Measurements from ENCODE around the gene LYZ. TPM values are rescaled to one million over a fixed set of nuclear protein-coding genes. Genes with fewer than 3 reads are reported as not detected.

Gene LYZ
- total and polyA plus RNA-seq, 3 experiments from 2014 or later: 8.7 to 8.8 TPM; not detected in 1

- CTCF ChIA-PET: interaction anchor here (1.0 to 1.8 kb wide), 2 partner anchors 8 to 10 kb away, joined by 3 to 6 read pairs; no protein-coding TSS in a partner anchor
- no peak for DNase-seq
- Mint-ChIP-seq H3K4me1 (peaks cover 6 to 31% (median 15%) of the 10 kb centered on the region in 3 donors), H3K4me3 (no peak overlapping the region), H3K9me3 (no peaks in the 10 kb centered on the region), H3K27ac (no peak overlapping the region), H3K27me3 (no peaks in the 10 kb centered on the region), H3K36me3 (peaks cover 3 to 65% (median 15%) of the 10 kb centered on the region in 3 donors)
- POLR2A ChIA-PET: no interaction called here
- peaks cover 17% of the 10 kb centered on the region for H3K36me3 ChIP-seq (ENCODE audit: insufficient read depth, low read length)
- no peak overlapping the region for H3K27ac ChIP-seq (ENCODE audit: low read depth, low read length)
- H3K27me3 ChIP-seq (ENCODE audit: insufficient read depth, low read length, poor library complexity, severe bottlenecking): no peaks in the 10 kb centered on the region
- H3K4me1 ChIP-seq (ENCODE audit: insufficient read depth, low read length): no peaks in the 10 kb centered on the region
- H3K9me3 ChIP-seq (ENCODE audit: low read length): no peaks in the 10 kb centered on the region
- H3K4me3 ChIP-seq (ENCODE audit: low read length): no peak overlapping the region
Observed at GRCh38 chr12:69366796-69367195, 18.6 kb downstream of the LYZ start.

GRCh38 chr12:69368171-69368570 lies 20.0 kb downstream of the LYZ start:
- no peak overlapping the region for H3K4me3 ChIP-seq (ENCODE audit: low read length)
- CTCF ChIA-PET: interaction anchor here (1.8 kb wide), 1 partner anchor 10 kb away, joined by 6 read pairs; no protein-coding TSS in a partner anchor
- no peaks in the 10 kb centered on the region for H3K4me1 ChIP-seq (ENCODE audit: insufficient read depth, low read length)
- H3K4me3 Mint-ChIP-seq: no peak overlapping the region
- H3K27ac ChIP-seq (ENCODE audit: low read depth, low read length): no peak overlapping the region
- peaks cover 6 to 31% (median 9%) of the 10 kb centered on the region in 3 donors for H3K4me1 Mint-ChIP-seq
- H3K36me3 ChIP-seq (ENCODE audit: insufficient read depth, low read length): peaks cover 18% of the 10 kb centered on the region
- H3K9me3 ChIP-seq (ENCODE audit: low read length): no peaks in the 10 kb centered on the region
- DNase-seq: no peak
- peaks cover 7 to 72% (median 20%) of the 10 kb centered on the region in 3 donors for H3K36me3 Mint-ChIP-seq
- H3K27me3 Mint-ChIP-seq: no peaks in the 10 kb centered on the region
- POLR2A ChIA-PET: no interaction called here
- H3K9me3 Mint-ChIP-seq: no peaks in the 10 kb centered on the region
- H3K27me3 ChIP-seq (ENCODE audit: insufficient read depth, low read length, poor library complexity, severe bottlenecking): no peaks in the 10 kb centered on the region
- peak overlapping the region in 2 of 8 donors; percentile 7 to 48 for H3K27ac Mint-ChIP-seq

DNA sequence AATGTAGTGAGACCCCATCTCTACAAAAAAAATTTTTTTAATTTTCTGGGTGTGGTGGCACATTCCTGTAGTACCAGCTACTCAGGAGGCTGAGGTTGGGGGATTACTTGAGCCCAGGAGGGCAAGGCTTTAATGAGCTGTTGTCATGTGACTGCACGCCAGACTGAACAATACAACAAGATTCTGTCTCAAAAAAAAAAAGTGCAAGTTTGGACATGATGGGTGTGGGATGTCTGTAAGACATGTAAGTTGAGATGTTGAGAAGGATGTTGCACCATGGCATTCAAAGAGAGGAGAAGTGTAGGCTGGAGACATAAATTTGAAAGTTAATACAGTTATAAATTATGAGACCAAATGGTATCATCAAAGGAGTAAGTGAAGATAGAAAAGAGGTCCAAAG lies 34.9 kb downstream of the LYZ start:
- Histone ChIP-seq H3K36me3 (ENCODE audit: insufficient read depth, low read length) (peaks cover 7% of the 10 kb centered on the region), H3K4me1 (ENCODE audit: insufficient read depth, low read length) (no peaks in the 10 kb centered on the region), H3K9me3 (ENCODE audit: low read length) (no peaks in the 10 kb centered on the region), H3K27ac (ENCODE audit: low read depth, low read length) (no peak overlapping the region), H3K27me3 (ENCODE audit: insufficient read depth, low read length, poor library complexity, severe bottlenecking) (no peaks in the 10 kb centered on the region), H3K4me3 (ENCODE audit: low read length) (no peak overlapping the region)
- ChIA-PET CTCF (no interaction called here), POLR2A (no interaction called here)
- H3K36me3 Mint-ChIP-seq: peaks cover 10 to 63% (median 20%) of the 10 kb centered on the region in 3 donors
- H3K9me3 Mint-ChIP-seq: no peaks in the 10 kb centered on the region
- no peak overlapping the region for H3K4me3 Mint-ChIP-seq
- H3K27me3 Mint-ChIP-seq: no peaks in the 10 kb centered on the region
- DNase-seq: no peak
- H3K4me1 Mint-ChIP-seq: peaks cover 0 to 9% (median 6%) of the 10 kb centered on the region in 3 donors
- peak overlapping the region in 1 of 8 donors; percentile 16 for H3K27ac Mint-ChIP-seq

DNA sequence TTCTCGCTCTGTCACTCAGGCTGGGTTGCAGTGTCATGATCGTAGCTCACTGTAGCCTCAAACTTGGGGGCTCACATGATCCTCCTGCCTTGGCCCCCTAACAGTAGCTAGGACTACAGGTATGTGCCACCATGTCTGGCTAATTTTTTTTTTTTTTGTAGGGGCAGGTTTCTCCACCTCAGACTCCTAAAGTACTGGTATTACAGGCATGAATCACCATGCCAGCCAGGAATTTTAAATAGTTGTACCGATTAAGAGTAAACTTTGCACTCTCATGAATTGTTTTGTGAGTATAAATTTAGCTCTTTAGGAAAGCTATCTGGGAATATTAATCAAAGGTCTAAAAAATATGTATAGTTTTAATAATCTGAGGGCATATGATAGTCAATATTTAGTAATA lies 36.9 kb downstream of the LYZ start:
- peaks cover 0 to 59% (median 11%) of the 10 kb centered on the region in 3 donors for H3K36me3 Mint-ChIP-seq
- no peaks in the 10 kb centered on the region for H3K27me3 Mint-ChIP-seq
- Histone ChIP-seq H3K27me3 (ENCODE audit: insufficient read depth, low read length, poor library complexity, severe bottlenecking) (no peaks in the 10 kb centered on the region), H3K4me3 (ENCODE audit: low read length) (no peak overlapping the region), H3K9me3 (ENCODE audit: low read length) (no peaks in the 10 kb centered on the region), H3K4me1 (ENCODE audit: insufficient read depth, low read length) (no peaks in the 10 kb centered on the region), H3K27ac (ENCODE audit: low read depth, low read length) (no peak overlapping the region), H3K36me3 (ENCODE audit: insufficient read depth, low read length) (no peaks in the 10 kb centered on the region)
- no peak overlapping the region for H3K27ac Mint-ChIP-seq
- ChIA-PET POLR2A (no interaction called here), CTCF (interaction anchor here (1.4 kb wide), 2 partner anchors 8 to 28 kb away, joined by 3 to 5 read pairs; no protein-coding TSS in a partner anchor)
- H3K4me3 Mint-ChIP-seq: no peak overlapping the region
- peaks cover 0 to 9% (median 4%) of the 10 kb centered on the region in 3 donors for H3K4me1 Mint-ChIP-seq
- no peaks in the 10 kb centered on the region for H3K9me3 Mint-ChIP-seq
- no peak for DNase-seq

- Histone ChIP-seq H3K36me3 (ENCODE audit: insufficient read depth, low read length) (no peaks in the 10 kb centered on the region), H3K27ac (ENCODE audit: low read depth, low read length) (no peak overlapping the region), H3K9me3 (ENCODE audit: low read length) (no peaks in the 10 kb centered on the region), H3K27me3 (ENCODE audit: insufficient read depth, low read length, poor library complexity, severe bottlenecking) (no peaks in the 10 kb centered on the region), H3K4me3 (ENCODE audit: low read length) (no peak overlapping the region), H3K4me1 (ENCODE audit: insufficient read depth, low read length) (no peaks in the 10 kb centered on the region)
- CTCF ChIA-PET: no interaction called here
- no peak overlapping the region for H3K4me3 Mint-ChIP-seq
- no peak overlapping the region for H3K27ac Mint-ChIP-seq
- H3K36me3 Mint-ChIP-seq: peaks cover 7 to 59% (median 14%) of the 10 kb centered on the region in 3 donors
- POLR2A ChIA-PET: no interaction called here
- H3K4me1 Mint-ChIP-seq: peaks cover 0 to 9% (median 4%) of the 10 kb centered on the region in 3 donors
- DNase-seq: no peak
- no peaks in the 10 kb centered on the region for H3K9me3 Mint-ChIP-seq
- H3K27me3 Mint-ChIP-seq: no peaks in the 10 kb centered on the region
Observed at GRCh38 chr12:69386921-69387320, 38.7 kb downstream of the LYZ start.

- Histone ChIP-seq H3K36me3 (ENCODE audit: insufficient read depth, low read length) (no peaks in the 10 kb centered on the region), H3K9me3 (ENCODE audit: low read length) (no peaks in the 10 kb centered on the region), H3K27ac (ENCODE audit: low read depth, low read length) (no peak overlapping the region), H3K4me3 (ENCODE audit: low read length) (no peak overlapping the region), H3K4me1 (ENCODE audit: insufficient read depth, low read length) (no peaks in the 10 kb centered on the region), H3K27me3 (ENCODE audit: insufficient read depth, low read length, poor library complexity, severe bottlenecking) (no peaks in the 10 kb centered on the region)
- H3K36me3 Mint-ChIP-seq: peaks cover 8 to 56% (median 14%) of the 10 kb centered on the region in 3 donors
- no peak overlapping the region for H3K4me3 Mint-ChIP-seq
- ChIA-PET POLR2A (no interaction called here), CTCF (no interaction called here)
- H3K27ac Mint-ChIP-seq: no peak overlapping the region
- H3K4me1 Mint-ChIP-seq: peaks cover 0 to 4% (median 4%) of the 10 kb centered on the region in 3 donors
- no peak for DNase-seq
- no peaks in the 10 kb centered on the region for H3K9me3 Mint-ChIP-seq
- H3K27me3 Mint-ChIP-seq: no peaks in the 10 kb centered on the region
Observed at GRCh38 chr12:69388371-69388770, 40.2 kb downstream of the LYZ start.

DNA sequence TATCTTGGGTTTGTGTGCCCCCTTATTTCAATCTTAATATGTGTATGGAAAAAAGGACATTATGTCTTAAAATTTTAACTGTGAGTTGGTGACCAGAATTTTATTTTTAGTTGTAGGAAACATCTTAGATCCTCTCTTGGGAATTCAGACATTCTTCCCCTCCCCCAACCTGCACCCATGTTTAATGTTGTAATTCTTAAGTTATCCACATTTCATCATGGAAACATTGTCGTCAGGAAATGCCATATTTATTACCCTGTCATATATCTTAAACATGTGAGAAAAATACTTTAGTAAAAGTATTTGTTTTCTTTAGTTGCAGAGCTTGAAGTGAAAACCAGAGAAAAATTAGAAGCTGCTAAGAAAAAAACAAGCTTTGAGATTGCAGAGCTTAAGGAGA lies 41.6 kb downstream of the LYZ start:
- Histone ChIP-seq H3K4me1 (ENCODE audit: insufficient read depth, low read length) (no peaks in the 10 kb centered on the region), H3K36me3 (ENCODE audit: insufficient read depth, low read length) (no peaks in the 10 kb centered on the region), H3K27ac (ENCODE audit: low read depth, low read length) (no peak overlapping the region), H3K27me3 (ENCODE audit: insufficient read depth, low read length, poor library complexity, severe bottlenecking) (no peaks in the 10 kb centered on the region), H3K4me3 (ENCODE audit: low read length) (no peak overlapping the region), H3K9me3 (ENCODE audit: low read length) (no peaks in the 10 kb centered on the region)
- no peak for DNase-seq
- POLR2A ChIA-PET: no interaction called here
- Mint-ChIP-seq H3K36me3 (peaks cover 8 to 50% (median 12%) of the 10 kb centered on the region in 3 donors), H3K4me3 (no peak overlapping the region), H3K4me1 (no peaks in the 10 kb centered on the region), H3K27ac (no peak overlapping the region), H3K9me3 (no peaks in the 10 kb centered on the region), H3K27me3 (no peaks in the 10 kb centered on the region)
- CTCF ChIA-PET: no interaction called here

DNA sequence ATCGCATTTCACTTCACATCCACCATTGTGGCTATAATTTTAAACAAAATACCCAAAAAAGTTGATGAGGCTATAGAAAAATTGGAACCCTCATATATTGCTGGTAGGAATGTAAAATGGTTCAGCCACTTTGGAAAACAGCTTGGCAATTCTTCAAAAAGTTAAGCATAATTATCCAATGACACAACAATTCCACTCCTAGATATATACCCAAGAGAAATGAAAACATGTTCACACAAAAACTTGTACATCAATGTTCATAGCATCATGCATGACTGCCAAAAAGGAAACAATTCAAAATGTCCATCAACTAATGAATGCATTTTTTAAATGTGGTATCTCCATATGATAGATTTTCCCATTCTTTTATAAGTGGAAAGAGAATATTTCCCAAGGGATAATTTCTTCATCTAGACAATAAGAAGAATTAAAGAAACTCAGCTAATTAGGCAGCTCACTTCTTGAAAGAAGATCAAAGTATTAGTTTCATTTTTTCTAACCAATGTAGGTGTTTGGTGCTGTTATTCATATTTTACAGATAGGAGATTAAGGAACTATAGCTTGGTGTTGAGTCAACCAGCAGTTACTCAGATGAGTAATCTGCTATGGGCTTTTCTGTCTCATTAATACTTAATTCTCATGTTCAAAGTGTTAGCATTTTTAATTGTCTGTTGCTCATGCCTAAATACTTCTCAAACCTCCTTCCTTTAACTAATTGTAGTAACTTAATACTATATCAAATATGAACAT lies 44.2 kb downstream of the LYZ start:
- Histone ChIP-seq H3K36me3 (ENCODE audit: insufficient read depth, low read length) (no peaks in the 10 kb centered on the region), H3K27ac (ENCODE audit: low read depth, low read length) (no peak overlapping the region), H3K9me3 (ENCODE audit: low read length) (no peaks in the 10 kb centered on the region), H3K4me1 (ENCODE audit: insufficient read depth, low read length) (no peaks in the 10 kb centered on the region), H3K27me3 (ENCODE audit: insufficient read depth, low read length, poor library complexity, severe bottlenecking) (no peaks in the 10 kb centered on the region), H3K4me3 (ENCODE audit: low read length) (no peak overlapping the region)
- H3K27me3 Mint-ChIP-seq: no peaks in the 10 kb centered on the region
- peaks cover 0 to 10% (median 4%) of the 10 kb centered on the region in 5 donors for H3K9me3 Mint-ChIP-seq
- H3K36me3 Mint-ChIP-seq: peaks cover 18 to 56% (median 28%) of the 10 kb centered on the region in 3 donors
- H3K27ac Mint-ChIP-seq: no peak overlapping the region
- ChIA-PET CTCF (no interaction called here), POLR2A (no interaction called here)
- no peaks in the 10 kb centered on the region for H3K4me1 Mint-ChIP-seq
- H3K4me3 Mint-ChIP-seq: no peak overlapping the region
- no peak for DNase-seq

Measured in CD8-positive, alpha-beta memory T cell (primary cell).